Epidermal melanocyte (primary cell): Measurements from ENCODE around the gene GAK.
"Not testable (repeated sequence)": the region's sequence is repeated elsewhere in the genome, so short reads cannot be mapped to it uniquely, and the experiment has no call there.

ENCODE experiments used
- DNase-seq: peaks from one replicate; pipeline ENCODE4 v3.0.0; 2011; ENCODE audit warnings: low spot score; ENCODE audit not compliant: insufficient read length

GAK gene

DNA sequence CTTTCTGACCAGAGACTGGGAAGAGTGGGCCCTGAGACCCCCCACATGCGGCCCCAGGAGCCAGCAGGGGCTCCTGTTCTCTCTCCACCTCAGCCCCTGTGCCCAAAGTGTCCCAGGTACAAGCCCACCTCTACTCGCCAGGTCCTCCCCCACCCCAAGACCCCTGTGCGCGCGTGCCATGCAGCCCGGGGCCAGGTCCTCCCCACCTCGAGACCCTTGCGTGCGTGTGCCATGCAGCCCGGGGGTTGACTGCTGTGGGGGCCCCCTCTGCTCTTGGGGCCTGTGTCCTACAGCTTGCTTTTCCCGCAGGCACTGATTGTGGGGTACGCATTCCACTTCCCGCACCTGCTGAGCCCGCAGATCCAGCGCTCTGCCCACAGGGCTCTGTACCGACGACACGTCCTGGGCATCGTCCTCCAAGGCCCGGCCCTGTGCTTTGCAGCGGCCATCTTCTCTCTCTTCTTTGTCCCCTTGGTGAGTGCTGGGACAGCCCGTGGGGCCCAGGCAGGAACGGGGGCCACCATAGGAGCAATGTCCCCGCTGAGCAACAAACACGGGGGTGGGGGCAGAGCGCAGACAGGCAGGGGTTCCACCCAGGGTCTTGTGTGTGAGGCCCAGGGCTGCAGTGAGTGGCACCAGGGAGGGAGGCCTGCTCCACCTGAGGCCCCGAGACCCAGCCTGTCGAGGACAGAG is 20.9 kb upstream of the GAK start:
- no peak for DNase-seq

DNA sequence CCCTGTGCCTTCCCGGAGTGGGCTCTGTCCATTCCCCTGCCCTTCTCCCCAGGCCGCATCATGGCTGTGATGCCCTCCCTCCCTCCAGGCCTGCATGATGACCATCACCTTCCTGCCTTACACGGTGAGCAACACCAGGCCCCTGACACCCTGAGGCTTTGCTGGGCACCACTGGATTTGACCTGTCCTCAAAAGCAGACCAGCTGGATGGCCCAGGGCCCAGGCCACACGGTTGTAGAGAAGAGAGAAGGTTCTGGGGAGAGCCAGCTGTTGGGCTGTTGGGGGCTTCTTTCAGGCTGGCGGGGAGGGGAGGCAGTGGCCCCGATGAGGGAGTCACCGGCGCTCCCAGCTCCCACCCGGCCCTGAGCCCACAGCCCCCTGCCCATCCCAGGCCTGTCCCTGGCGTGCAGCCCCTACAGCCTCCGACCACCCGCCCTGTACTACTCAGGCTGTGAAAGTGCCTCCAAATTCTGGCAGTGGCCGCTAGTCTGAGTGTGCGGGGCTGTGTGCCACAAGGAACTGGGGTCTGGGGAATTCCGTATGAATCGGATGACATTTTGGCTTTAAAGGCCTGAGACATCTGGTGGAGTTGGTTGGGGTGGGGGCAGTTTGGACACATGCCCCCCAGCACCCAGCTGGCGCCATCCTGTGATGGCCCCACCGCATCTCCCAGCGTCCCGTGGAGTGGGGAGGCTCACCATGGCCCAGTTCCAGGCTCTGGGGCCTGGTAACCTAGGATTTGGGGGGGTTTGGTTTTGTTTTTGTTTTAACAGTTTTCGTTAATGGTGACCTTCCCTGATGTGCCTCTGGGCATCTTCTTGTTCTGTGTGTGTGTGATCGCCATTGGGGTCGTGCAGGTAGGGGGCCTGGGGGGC is 19.7 kb upstream of the GAK start:
- no peak for DNase-seq

DNA sequence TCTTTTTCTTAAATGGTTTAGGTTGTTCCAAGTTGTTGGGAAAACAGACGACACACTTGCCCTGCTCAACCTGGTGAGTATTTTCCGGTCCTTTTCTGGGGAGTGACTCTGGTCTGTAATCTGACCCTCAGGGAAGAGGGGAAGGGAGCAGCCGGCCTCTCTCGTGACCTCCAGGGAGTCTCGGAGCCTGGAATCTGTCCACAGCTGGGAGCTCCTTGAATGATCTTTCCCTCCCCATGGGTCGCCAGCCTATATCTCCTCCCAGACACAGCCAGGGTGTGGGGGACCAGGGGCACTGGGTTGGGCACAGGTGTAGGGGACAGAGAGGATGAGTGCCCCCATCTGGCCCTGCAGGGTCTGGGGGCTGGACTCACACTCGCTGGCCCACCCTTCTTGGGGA is 19.1 kb upstream of the GAK start:
- DNase-seq: no peak

DNA sequence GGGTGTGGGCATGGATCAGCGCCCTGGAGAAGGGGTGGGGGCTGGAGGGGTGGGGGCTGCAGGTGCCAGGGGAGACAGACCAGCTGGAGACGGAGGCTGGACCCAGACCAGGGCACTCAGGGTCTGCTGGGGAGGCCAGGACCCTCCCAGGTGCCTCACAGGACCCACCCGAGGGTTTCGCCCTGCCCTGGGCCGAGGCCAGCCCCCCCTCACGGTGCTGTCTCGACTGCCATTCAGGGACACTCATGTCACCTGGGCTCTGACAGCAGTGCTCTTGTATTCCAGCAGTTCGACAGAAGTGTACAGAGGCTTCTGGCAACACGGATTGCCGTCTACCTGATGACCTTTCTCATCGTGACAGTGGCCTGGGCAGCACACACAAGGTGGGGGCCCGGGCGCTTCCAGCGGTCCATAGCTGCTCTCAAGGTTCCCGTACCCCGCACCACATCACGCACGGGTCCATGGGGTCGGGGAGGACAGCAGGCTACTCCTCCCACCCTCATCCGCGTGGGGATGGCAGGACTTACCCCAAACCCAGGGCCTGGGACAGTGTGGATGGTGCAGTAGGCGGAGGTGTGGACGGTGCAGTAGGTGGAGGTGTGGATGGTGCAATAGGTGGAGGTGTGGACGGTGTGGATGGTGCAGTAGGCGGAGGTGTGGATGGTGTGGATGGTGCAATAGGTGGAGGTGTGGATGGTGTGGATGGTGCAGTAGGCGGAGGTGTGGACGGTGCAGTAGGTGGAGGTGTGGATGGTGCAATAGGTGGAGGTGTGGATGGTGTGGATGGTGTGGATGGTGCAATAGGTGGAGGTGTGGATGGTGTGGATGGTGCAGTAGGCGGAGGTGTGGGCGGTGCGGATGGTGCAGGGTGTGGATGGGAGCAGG is 18.3 kb upstream of the GAK start:
- DNase-seq: no peak

DNA sequence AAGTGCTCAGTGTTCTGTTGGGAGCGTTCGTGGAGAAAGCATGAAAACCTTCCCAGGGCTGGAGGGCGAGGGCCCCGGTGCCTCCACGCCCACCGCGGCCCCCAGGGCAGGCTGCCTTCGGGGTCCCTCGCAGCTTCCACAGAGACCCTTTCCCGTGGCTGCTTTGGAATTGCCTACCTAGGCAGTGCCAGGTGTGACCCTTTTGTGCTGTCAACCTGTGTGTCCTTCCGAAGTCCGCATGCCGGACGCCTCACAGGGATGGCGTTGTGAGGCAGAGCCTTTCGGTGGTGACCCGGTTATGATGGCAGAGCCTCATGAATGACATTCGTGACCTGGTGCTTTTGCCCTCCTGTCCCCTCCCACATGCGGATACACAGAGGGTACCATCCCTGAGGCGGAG is 17.5 kb upstream of the GAK start:
- DNase-seq: no peak

DNA sequence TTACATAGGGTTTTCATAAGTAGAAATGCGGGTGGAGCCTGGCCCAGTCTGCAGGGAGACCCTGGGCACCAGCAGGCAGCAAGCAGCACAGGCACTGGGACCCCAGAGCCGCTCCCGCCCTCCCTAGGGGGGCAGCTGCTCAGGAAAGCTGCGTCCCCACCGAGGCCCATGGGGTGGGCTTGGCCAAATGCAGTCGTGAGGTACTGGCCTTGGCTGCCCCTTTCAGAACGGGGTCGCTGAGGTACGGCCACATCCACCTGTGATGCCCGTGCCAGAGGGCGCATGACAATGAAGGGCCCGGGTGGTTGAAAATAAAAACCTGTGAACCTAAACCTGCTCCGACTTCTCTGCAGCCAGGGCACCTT is 16.8 kb upstream of the GAK start:
- no peak for DNase-seq

DNA sequence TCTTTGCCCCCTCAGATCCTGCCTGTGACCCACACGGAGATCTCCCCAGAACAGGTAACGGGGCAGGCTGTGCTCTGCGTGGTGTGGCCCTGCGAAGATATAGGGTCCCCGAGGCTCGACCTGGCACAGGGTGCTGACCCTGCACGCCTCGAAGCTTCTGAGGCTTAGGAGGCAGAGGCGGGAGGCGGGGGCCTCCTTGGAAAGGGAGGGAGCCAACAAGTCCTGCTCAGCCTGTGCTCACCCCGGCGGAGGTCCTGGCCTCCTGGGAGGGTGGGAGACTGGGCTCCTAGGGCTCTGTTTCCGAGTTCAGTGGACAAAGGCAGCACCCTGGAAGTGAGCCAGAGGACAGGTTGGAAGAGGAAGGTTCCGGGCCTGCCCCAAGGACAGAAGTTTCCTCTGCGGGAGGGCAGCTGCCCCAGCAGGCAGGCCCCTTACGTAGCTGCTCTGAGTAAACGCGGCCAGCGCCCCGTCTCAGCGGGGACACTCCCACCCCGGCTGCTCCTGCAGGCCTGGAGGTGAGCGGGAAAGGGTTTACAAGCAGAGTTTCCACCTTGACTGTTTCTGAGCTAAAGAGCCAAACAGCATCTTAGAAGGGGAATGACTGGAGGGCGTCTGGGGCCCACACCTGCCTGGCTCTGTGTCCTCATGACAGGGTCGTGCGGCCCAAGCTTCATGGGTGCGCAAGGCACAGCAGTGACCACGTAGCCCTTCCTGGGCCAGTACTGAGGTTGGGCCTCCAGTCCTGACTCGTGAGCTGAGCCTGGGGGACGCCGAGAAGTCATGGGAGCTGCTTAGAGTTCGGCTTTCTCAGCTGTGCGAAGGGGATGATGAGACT is 16.2 kb upstream of the GAK start:
- DNase-seq: no peak

DNA sequence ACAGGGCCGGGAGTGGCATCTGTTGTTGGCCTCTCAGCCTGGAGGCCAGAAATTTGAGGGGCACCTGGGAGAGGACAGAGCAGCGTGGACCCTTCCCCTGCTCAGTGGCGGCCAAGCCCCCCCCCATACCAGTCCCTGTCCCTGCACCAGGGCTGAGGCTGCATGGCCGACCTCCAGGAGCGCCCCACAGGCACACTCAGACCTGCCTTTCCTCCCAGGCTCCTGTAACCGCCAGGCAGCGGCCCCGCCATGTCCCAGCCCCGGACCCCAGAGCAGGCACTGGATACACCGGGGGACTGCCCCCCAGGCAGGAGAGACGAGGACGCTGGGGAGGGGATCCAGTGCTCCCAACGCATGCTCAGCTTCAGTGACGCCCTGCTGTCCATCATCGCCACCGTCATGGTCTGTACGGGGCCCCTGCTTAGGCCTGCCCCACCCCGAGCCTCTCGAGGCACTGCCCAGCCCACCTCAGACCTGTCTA is 15.4 kb upstream of the GAK start:
- no peak for DNase-seq

DNA sequence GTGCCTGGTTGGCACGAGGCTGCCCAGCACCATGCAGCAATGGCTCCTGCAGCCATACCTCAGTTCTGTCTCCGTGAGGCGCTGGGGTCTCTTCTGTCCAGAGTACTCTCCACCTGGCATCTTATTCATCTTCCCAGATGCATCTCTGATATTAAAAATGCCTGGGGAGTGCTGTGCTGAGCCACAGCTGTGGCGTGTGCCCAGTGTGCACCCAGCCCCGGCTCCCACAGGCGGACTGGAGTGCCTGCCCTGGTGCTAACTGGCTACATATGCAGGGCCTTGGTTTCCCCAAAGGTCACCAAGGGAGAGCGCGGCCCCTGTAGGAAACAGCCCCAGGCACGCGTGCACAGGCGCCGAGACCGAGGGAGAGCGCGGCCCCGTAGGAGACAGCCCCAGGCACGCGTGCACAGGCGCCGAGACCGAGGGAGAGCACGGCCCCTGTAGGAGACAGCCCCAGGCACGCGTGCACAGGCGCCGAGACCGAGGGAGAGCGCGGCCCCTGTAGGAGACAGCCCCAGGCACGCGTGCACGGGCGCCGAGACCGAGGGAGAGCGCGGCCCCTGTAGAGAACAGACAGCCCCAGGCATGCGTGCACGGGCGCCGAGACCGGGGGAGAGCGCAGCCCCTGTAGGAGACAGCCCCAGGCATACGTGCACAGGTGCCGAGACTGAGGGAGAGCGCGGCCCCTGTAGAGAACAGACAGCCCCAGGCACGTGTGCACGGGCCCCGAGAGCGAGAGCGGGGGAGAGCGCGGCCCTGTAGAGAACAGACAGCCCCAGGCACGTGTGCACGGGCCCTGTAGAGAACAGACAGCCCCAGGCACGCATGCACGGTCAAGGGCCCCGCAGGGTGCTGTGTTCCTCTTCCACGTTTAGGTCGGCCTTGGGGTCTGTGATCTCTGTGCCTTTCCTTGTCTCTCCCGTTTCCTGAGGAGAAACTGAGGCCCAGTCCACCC is 14.7 kb upstream of the GAK start:
- no peak for DNase-seq

DNA sequence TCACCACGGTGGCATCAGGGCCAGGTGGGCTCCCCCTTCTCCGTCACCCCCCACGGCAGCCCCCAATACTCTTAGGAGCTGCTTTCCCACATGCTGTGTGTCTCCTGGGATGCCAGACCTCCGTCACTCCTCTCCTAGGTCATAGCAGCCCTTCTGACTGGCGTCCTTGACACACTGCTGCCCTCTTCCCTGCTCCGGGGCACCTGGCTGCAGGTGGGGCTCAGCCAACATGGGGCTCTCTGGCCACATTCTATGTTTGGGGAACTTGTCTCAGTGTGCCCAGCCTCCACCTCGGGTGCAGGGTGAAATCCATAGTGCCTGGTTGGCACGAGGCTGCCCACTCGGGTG is 14.0 kb upstream of the GAK start:
- DNase-seq: no peak

DNA sequence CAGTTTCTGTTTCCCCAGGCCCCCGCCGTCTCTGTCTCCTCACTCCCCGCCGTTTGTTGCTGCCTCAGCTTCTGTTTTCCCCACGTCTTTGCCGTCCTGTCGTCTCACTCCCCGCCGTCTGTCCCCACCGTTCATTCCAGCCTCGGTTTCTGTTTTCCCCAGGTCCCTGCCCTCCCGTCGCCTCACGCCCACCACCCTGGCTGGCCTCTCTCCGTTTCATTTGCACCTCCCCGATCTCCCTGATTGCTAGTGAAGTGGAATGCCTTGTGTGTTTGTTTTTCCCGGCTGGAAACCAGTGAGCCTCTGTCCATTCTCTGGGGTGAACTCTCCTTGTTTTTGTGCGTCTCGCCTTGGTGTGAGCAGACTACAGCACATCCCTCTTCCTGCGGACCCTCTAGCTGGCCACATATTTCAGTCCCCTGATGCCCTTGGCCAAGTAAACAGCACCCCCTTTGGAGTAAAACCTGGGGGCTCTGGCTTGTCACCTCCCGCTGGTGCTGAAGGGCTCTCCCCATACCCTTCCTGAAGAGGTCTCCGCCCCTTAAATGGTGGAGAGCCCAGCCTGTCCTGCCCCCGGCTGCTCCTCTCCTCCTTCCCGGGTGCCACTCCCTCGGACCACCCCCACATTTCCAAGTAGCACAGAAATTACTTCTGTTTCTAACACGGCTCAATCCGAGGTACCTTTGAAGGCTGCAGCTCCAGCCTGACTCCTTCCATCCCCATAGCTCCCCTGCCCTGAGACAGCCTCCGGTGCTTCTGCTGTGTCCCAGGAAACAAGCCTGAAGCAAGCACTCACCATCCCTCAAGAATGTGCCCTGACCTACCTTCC is 13.4 kb upstream of the GAK start:
- DNase-seq: no peak

DNA sequence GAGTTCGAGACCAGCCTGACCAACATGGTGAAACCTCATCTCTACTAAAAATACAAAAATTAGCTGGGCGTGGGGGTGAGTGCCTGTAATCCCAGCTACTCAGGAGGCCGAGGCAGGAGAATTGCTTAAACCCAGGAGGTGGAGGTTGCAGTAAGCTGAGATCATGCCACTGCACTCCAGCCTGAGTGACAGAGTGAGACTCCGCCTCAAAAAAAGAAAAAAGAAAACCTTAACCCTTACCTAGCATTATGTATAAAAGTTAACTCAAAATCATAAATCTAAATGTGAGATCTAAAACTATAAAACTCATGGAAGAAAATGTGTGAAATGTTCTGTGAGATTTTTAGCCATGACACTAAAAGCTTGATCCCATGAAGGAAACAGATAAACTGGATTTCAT is 7.4 kb upstream of the GAK start:
- DNase-seq: not testable (repeated sequence)

DNA sequence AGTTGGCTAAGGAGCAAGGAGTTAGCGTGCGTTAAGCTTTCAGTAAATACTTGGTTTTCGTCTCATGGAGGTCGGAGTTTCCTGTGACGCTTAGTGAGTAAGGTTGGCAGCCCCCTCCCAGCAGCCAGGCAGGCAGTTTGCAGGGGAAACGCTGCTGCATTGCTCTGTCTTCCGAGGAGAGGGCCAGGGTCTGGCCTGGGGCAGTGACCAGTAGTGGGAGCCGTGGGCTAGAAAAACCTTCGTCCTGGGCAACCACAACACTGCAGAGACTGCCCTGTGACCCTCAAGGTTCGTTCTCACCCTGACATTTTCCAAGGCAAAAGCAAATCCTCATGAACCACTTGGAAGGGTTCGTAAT is 576 bp upstream of the GAK start:
- no peak for DNase-seq

DNA sequence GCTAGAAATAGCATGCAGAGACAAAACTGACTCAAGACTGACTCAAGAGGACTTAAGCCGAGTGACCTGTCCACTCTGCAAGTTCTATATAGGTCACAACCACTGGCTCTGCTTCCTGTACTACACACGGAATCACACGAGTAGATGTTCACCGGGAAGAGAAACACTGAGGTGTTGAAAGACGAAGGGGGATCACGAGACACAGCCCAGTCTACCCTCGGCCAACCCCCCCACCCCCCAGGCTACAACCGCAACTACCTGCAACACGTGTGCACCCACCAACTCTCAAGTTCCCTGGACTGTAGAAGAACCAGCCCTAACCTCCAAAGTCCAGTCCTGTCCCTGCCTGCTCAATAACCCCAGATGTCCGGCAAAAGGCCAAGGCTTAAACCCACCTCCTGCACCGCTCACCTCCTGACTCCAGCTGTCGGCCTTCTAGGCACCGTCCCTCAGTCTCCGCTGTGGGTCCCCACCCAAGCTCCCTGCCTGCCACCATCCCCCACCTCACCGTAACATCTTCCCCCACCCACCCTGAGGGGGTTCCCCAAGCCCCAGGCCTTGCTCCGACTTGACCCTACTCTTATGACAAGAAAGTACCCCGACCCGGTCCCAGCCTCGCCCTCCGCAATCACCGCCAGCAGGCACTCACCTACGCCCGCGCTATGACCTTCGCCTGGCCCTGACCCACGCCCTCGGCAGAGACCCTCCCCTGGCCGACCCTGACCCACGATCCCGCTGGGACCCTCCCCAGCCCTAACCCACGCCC is 739 bp downstream of the GAK start:
- DNase-seq: no peak

DNA sequence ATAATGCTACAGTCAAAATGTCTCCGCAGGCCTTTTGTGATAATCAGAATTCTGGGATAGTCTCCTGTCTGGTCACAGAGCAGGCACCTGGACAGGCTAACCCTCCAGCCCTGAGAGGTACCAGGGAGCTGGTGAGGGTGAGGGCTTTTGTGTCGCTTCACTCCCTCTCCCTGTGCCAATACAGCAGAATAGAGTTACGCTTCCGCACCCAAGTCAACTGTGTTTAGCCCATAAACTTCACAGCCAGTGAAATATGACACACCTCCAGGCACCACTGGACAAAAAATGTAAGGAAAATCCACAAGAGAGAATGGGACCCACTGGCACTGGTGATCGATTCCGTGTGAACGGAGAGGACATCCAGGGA is 1.3 kb downstream of the GAK start:
- no peak for DNase-seq

DNA sequence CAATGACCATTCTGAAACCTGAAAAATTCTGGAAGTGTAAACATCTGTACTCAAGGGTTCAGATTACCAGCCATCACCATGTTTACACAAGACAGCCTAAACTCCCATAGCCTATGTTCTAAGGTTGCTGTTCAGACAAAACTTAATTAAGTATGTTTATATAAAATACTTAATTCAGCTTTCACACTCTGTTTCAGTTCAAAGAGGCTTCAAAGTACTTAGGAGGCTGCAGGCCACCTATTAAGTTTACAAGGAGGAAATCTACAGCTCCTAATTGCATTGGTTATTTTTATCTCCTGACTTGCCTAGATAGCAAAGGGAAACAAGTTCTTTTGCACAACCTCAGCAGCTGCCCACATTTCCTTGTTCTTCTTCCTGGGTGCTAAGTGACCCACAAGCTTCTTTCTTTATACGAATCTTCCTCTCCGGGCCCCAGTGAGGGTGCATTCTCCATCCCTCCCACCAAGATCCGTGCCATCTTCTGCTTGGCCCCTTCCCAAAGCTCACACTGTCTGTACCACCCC is 2.0 kb downstream of the GAK start:
- no peak for DNase-seq

DNA sequence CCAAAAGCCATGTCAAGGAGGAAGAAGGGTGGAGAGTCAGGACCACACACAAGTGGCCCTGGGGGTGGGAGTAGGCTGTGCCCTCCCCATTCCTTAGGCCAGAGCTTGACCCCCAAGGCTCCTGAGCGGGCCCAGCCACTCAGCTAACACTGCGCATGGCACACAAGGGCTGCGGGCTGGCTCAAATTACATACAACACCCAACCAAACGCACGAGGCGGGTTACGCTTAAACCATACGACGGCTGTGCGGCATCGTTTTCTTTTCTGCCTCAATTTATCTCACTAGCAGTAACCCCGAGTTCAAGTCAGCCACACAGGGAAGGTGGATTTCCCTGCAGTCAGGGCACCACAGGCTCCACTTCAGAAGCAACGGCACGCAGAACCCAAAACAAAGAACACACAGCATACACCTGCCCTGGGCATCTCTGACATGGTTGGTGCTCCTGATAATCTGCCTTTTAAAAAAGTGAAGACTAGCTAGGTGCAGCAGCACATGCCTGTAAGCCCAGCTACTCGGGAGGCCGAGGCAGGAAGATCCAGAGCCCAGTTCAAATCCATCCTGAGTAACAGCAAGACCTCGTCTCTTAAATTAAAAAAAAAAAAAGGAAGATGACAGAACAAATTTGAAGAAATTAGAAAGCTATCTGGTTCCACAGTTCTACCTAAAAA is 2.9 kb downstream of the GAK start:
- DNase-seq: no peak

DNA sequence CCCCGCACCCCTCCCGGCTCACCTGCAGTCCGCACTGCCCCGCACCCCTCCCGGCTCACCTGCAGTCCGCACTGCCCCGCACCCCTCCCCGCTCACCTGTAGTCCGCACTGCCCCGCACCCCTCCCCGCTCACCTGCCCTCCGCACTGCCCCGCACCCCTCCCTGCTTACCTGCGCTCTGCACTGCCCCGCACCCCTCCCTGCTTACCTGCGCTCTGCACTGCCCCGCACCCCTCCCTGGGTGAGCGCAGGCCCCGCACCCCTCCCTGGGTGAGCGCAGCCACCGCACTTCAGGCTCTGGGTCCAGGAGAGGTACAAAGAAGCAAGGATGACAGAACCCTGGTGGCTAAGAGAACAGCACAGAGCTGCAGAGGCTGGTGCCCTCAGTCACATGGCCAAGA is 4.5 kb downstream of the GAK start:
- not testable (repeated sequence) for DNase-seq
